ENCODE results near the gene RPS27A.

RPS27A gene

DNA sequence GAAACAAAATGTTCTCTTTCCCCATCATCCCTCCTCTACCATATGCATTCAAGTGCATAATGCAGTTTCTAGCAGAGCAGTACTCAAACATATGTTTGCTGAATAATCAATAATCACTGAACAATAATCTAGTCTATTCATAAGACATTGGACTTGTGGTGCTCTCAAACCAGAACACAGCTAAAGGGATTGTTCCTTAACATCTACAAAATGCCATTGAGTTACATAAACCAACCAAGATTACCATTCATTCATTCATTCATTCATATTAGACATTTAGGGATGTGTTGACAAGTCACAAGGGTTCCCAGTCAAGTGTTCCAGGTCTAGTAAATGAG is 4.3 kb upstream of the RPS27A start:
- peak overlapping the region; percentile 49 for H3K4me2 ChIP-seq (ENCODE audit: insufficient read depth, low read length)
- peak overlapping the region; percentile 42 for H3K27ac ChIP-seq (ENCODE audit: low read length)

DNA sequence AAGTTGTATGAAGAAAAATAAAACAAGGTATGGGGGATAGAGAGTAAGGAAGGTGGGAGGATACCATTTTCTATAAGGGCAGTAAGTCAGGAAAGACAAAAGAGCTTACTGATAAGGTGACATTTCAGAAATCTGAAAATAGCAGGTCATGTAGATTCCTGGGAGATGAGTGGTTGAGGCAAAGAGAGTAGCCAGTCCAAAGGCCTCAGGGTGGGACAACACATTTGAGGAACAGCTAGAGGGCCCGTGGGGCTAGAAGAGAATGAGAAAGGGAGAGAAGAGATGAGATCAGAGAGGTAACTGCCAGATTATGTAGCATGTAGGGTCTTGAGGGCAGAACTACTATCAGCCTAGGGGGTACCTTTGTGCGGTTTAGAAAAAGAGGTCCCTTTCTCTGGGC is 3.3 kb upstream of the RPS27A start:
- H3K79me2 ChIP-seq (ENCODE audit: insufficient read depth, low read length): peaks cover 89% of the 10 kb centered on the region
- 0 out of 2 replicates have a peak overlapping the region, but pooled peaks have one; percentile 2 for H3K4me2 ChIP-seq (ENCODE audit: insufficient read depth, low read length)

More for the DNA sequence above, 4.3 kb upstream of the RPS27A start:
- Histone ChIP-seq H3K27me3 (ENCODE audit: insufficient read depth, low read length, poor library complexity) (no peaks in the 10 kb centered on the region), H4K20me1 (ENCODE audit: insufficient read depth, low read length) (no peaks in the 10 kb centered on the region; the same call in 1 of the 2 replicates), H3K9me3 (ENCODE audit: insufficient read depth, low read length, severe bottlenecking) (no peaks in the 10 kb centered on the region), H2AFZ (ENCODE audit: low read depth, low read length) (0 out of 2 replicates have a peak overlapping the region, but pooled peaks have one; percentile 1), H3K36me3 (ENCODE audit: insufficient read depth, low read length) (peaks cover 20% of the 10 kb centered on the region), H3K4me1 (ENCODE audit: insufficient read depth, low read length) (peaks cover 32% of the 10 kb centered on the region), H3K79me2 (ENCODE audit: insufficient read depth, low read length) (peaks cover 81% of the 10 kb centered on the region), H3K4me3 (ENCODE audit: low read depth in 1 of 2, low read length in 2 of 2) (no peak overlapping the region), H3K9ac (ENCODE audit: low read depth, low read length) (no peak overlapping the region)
- no peak for DNase-seq
- no peak for ATAC-seq (ENCODE audit: insufficient read depth, low read depth)
- no peak for TF ChIP-seq EZH2 (IDR thresholded peaks at IDR 0.05; ENCODE audit: borderline replicate concordance, low read depth, low read length, severe bottlenecking)

GRCh38 chr2:55230551-55230950 is 1.9 kb upstream of the RPS27A start:
- H3K27me3 ChIP-seq (ENCODE audit: insufficient read depth, low read length, poor library complexity): no peaks in the 10 kb centered on the region
- H3K4me1 ChIP-seq (ENCODE audit: insufficient read depth, low read length): peaks cover 55% of the 10 kb centered on the region
- H3K79me2 ChIP-seq (ENCODE audit: insufficient read depth, low read length): peaks cover 87% of the 10 kb centered on the region
- no peak overlapping the region for H2AFZ ChIP-seq (ENCODE audit: low read depth, low read length)
- TF ChIP-seq CTCF (IDR thresholded peaks at IDR 0.05; ENCODE audit: borderline replicate concordance, extremely low read depth, low read length, poor library complexity, severe bottlenecking) (no peak), EZH2 (IDR thresholded peaks at IDR 0.05; ENCODE audit: borderline replicate concordance, low read depth, low read length, severe bottlenecking) (no peak)
- H3K4me2 ChIP-seq (ENCODE audit: insufficient read depth, low read length): peak overlapping the region; percentile 70
- H3K4me3 ChIP-seq (ENCODE audit: low read depth in 1 of 2, low read length in 2 of 2): peak overlapping the region in 1 of 2 experiments; percentile 91; a peak in 1 of 4 replicates
- peaks cover 5% of the 10 kb centered on the region; the same call in 1 of the 2 replicates for H4K20me1 ChIP-seq (ENCODE audit: insufficient read depth, low read length)
- H3K9me3 ChIP-seq (ENCODE audit: insufficient read depth, low read length, severe bottlenecking): no peaks in the 10 kb centered on the region
- H3K9ac ChIP-seq (ENCODE audit: low read depth, low read length): peak overlapping the region; percentile 89; the same call in 1 of the 2 replicates
- ATAC-seq (ENCODE audit: insufficient read depth, low read depth) (no peak), DNase-seq (no peak)
- H3K36me3 ChIP-seq (ENCODE audit: insufficient read depth, low read length): peaks cover 28% of the 10 kb centered on the region
- no peak overlapping the region for H3K27ac ChIP-seq (ENCODE audit: low read length)

More for the DNA sequence above, 3.3 kb upstream of the RPS27A start:
- H3K27me3 ChIP-seq (ENCODE audit: insufficient read depth, low read length, poor library complexity): no peaks in the 10 kb centered on the region
- DNase-seq (no peak), ATAC-seq (ENCODE audit: insufficient read depth, low read depth) (no peak)
- H3K36me3 ChIP-seq (ENCODE audit: insufficient read depth, low read length): peaks cover 26% of the 10 kb centered on the region
- no peak overlapping the region; the same call in 1 of the 2 replicates for H3K27ac ChIP-seq (ENCODE audit: low read length)
- no peak overlapping the region for H2AFZ ChIP-seq (ENCODE audit: low read depth, low read length)
- no peaks in the 10 kb centered on the region for H3K9me3 ChIP-seq (ENCODE audit: insufficient read depth, low read length, severe bottlenecking)
- no peak overlapping the region for H3K4me3 ChIP-seq (ENCODE audit: low read depth in 1 of 2, low read length in 2 of 2)
- peaks cover 42% of the 10 kb centered on the region for H3K4me1 ChIP-seq (ENCODE audit: insufficient read depth, low read length)
- H3K9ac ChIP-seq (ENCODE audit: low read depth, low read length): no peak overlapping the region
- TF ChIP-seq EZH2 (IDR thresholded peaks at IDR 0.05; ENCODE audit: borderline replicate concordance, low read depth, low read length, severe bottlenecking) (no peak), CTCF (IDR thresholded peaks at IDR 0.05; ENCODE audit: borderline replicate concordance, extremely low read depth, low read length, poor library complexity, severe bottlenecking) (no peak)
- H4K20me1 ChIP-seq (ENCODE audit: insufficient read depth, low read length): peaks cover 1% of the 10 kb centered on the region; the same call in 1 of the 2 replicates

DNA sequence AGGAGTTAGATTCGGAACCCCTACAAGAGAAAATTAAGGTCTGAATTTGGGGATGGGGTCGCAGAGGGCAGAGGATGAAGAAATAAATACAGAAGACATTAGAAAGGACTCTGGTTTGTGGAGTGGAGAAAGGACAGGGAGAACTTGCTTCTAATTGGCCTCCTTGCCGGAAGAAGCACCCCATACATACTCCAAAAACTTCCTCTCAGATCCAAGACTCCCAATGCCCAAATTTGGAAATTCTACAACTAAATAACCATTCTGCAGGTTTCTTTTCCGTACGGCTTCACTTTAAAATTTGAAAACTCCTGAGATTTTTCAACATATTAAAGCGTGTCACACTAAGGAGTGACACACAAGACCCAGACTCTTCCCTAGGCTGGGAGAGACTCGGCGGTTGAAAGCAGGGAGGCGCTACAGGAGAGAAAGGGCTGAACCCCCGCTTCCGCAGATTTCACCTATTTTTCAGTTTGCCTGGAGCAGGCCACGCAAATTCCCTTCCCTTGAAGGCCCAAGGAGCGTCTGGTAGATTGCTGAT is 873 bp upstream of the RPS27A start:
- no peak for DNase-seq
- Histone ChIP-seq H3K36me3 (ENCODE audit: insufficient read depth, low read length) (peaks cover 38% of the 10 kb centered on the region), H2AFZ (ENCODE audit: low read depth, low read length) (peak overlapping the region; percentile 95), H3K9ac (ENCODE audit: low read depth, low read length) (peak overlapping the region; percentile 89), H3K4me1 (ENCODE audit: insufficient read depth, low read length) (peaks cover 56% of the 10 kb centered on the region), H3K27ac (ENCODE audit: low read length) (peak overlapping the region; percentile 99), H3K27me3 (ENCODE audit: insufficient read depth, low read length, poor library complexity) (no peaks in the 10 kb centered on the region), H3K9me3 (ENCODE audit: insufficient read depth, low read length, severe bottlenecking) (no peaks in the 10 kb centered on the region), H4K20me1 (ENCODE audit: insufficient read depth, low read length) (peaks cover 7% of the 10 kb centered on the region; the same call in 1 of the 2 replicates), H3K4me2 (ENCODE audit: insufficient read depth, low read length) (peak overlapping the region; percentile 70), H3K79me2 (ENCODE audit: insufficient read depth, low read length) (peaks cover 80% of the 10 kb centered on the region), H3K4me3 (ENCODE audit: low read depth in 1 of 2, low read length in 2 of 2) (peak overlapping the region; percentile 89 to 91)
- peak; percentile 31 for ATAC-seq (ENCODE audit: insufficient read depth, low read depth)
- TF ChIP-seq CTCF (IDR thresholded peaks at IDR 0.05; ENCODE audit: borderline replicate concordance, extremely low read depth, low read length, poor library complexity, severe bottlenecking) (no peak), EZH2 (IDR thresholded peaks at IDR 0.05; ENCODE audit: borderline replicate concordance, low read depth, low read length, severe bottlenecking) (no peak)

Measured in DND-41 (cell line).